MM.1S (cell line): ENCODE measurements around the gene KSR2.

Experiments
- EZH2 ChIP-seq: fragments of 300-600 bp; sonication (generic); optimal IDR thresholded peaks from 2 replicates; pipeline ENCODE3; 2017; ENCODE audit warnings: low read depth, mild to moderate bottlenecking, antibody characterized with exemption, low read length, mixed read lengths
- EZH2phosphoT487 ChIP-seq: fragments of 300-600 bp; sonication (generic); IDR thresholded peaks from 2 replicates; pipeline ENCODE4 v1.6.1; 2018; ENCODE audit warnings: antibody characterized with exemption, low read length
- TF ChIP-seq, protein P1 (sequence below): fragments of 300-600 bp; sonication (generic); IDR thresholded peaks from 2 replicates; pipeline ENCODE4 v1.5.1; 2016; ENCODE audit warnings: antibody characterized with exemption, low read length, mixed read lengths

DNA sequence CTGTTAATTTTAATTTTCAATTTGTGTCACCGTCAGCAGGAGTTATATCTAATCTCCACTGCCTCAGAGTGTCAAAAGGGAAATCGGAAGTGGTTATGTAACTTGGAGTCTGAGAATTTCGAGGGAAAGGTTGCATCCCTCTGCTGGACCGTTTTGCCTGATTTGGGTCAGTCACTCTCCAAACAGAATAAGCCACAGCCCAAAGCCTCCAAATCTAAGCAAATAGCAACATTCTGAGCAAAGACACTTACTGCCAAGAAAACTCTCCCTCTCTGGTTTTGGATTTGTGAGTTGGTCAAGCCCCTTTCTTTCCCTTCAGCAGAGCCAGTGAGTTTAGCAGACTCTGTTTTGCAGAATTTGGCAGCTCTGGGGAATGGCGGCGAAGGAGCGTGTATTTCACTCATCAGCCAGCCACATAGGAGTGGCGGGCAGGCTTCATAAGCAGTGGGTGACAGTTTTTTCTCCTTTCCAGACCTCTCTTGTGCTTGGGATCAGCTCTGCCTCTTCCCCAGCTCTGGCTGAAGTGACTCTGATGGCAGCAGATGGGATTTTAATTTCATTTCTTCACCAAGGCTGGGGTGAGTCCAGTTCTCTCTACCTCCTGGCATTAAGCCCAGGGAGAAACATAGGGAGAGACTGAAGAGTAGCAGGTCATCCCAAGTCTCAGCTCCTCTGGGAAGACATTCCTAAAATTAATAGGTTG, 388.6 kb downstream of the KSR2 start:
- TF ChIP-seq, protein P1, sequence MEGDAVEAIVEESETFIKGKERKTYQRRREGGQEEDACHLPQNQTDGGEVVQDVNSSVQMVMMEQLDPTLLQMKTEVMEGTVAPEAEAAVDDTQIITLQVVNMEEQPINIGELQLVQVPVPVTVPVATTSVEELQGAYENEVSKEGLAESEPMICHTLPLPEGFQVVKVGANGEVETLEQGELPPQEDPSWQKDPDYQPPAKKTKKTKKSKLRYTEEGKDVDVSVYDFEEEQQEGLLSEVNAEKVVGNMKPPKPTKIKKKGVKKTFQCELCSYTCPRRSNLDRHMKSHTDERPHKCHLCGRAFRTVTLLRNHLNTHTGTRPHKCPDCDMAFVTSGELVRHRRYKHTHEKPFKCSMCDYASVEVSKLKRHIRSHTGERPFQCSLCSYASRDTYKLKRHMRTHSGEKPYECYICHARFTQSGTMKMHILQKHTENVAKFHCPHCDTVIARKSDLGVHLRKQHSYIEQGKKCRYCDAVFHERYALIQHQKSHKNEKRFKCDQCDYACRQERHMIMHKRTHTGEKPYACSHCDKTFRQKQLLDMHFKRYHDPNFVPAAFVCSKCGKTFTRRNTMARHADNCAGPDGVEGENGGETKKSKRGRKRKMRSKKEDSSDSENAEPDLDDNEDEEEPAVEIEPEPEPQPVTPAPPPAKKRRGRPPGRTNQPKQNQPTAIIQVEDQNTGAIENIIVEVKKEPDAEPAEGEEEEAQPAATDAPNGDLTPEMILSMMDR: no peak
- TF ChIP-seq EZH2: no peak
- no peak for TF ChIP-seq EZH2phosphoT487
